Body of pancreas (tissue), 4 donors: ENCODE data around the gene CCL3.

ENCODE experiments used
- CTCF ChIP-seq, 7 experiments: fragments of 450-650 bp in 4 of 7; fragments of 200-600 bp in 3 of 7; sonication (generic) in 3 of 7; IDR thresholded peaks; one replicate each; pipeline ENCODE4 v1.5.1; 2016 to 2019; ENCODE audit warnings: antibody characterized with exemption in 7 of 7
- POLR2A ChIP-seq, 3 donors: fragments of 450-650 bp; IDR thresholded peaks; one replicate each; pipeline ENCODE4 v1.6.1; 2016; ENCODE audit warnings: antibody characterized with exemption in 3 of 3, mild to moderate bottlenecking in 2 of 3

GRCh38 chr17:36131931-36132330 is 42.0 kb upstream of the CCL3 start:
- TF ChIP-seq CTCF (IDR thresholded peaks at IDR 0.05) (no peak), POLR2A (IDR thresholded peaks at IDR 0.05) (no peak)
